Mammary epithelial cell (primary cell): Measurements from ENCODE around the gene SOX15.

Experiments
- EZH2 ChIP-seq: IDR thresholded peaks from 2 replicates; pipeline ENCODE4 v1.6.1; 2012; ENCODE audit warnings: low read length, inconsistent platforms, borderline replicate concordance
- TF ChIP-seq, protein P1 (sequence below), 2 donors: IDR thresholded peaks in 1 of 2; conservative IDR thresholded peaks in 1 of 2; 2 replicates each; pipeline ENCODE4 v1.5.1; 2011 to 2012; ENCODE audit warnings: inconsistent platforms in 2 of 2, low read length in 2 of 2, mild to moderate bottlenecking in 2 of 2, control low read depth in 1 of 2, low read depth in 1 of 2; ENCODE audit not compliant: insufficient read depth in 1 of 2; ENCODE audit errors: extremely low read depth in 1 of 2

DNA sequence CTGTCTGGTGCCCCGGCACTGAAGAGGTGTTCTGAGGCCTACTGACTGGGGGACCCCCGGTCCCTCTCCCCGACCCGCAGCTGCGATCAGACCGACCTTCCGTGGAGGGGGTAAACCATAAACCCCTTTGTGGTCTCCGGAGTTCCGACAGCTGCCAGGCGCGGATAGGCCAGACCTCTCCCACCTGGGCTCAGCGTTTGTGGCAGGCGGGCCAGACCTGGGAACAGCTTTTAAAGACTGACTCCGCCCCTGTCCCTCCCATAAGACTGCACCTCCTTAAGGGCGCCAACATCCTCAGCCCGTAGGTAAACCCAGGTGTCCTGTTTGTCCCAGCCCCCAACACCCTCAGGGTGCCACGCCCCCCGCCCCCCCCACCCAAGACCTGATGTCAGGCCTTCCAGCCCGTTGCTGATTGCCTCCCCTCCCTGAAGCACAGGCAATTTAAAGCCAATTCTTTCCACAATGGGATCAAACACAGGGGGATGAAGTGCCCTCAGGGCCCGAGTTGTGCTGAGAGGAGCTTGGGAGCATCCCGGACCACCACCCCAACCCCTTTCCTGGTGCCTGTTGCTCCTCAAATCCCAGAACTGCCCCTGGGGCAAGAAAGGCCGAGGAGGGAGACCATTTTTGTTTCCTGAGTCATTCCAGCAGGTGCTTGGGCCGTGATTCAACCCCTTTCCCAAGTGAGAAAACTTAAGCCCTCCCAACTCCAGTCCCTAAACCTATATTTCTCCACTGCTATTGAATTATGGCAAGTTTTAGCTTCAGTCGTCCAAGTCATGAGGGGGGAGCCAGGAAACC is at the start of gene SOX15:
- TF ChIP-seq, protein P1, sequence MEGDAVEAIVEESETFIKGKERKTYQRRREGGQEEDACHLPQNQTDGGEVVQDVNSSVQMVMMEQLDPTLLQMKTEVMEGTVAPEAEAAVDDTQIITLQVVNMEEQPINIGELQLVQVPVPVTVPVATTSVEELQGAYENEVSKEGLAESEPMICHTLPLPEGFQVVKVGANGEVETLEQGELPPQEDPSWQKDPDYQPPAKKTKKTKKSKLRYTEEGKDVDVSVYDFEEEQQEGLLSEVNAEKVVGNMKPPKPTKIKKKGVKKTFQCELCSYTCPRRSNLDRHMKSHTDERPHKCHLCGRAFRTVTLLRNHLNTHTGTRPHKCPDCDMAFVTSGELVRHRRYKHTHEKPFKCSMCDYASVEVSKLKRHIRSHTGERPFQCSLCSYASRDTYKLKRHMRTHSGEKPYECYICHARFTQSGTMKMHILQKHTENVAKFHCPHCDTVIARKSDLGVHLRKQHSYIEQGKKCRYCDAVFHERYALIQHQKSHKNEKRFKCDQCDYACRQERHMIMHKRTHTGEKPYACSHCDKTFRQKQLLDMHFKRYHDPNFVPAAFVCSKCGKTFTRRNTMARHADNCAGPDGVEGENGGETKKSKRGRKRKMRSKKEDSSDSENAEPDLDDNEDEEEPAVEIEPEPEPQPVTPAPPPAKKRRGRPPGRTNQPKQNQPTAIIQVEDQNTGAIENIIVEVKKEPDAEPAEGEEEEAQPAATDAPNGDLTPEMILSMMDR (conservative IDR thresholded peaks at IDR 0.05 in 1 of 2, IDR thresholded peaks at IDR 0.05 in 1 of 2; ENCODE audit: extremely low read depth in 1 of 2, insufficient read depth in 1 of 2, low read depth in 1 of 2, low read length in 2 of 2) = no peak
- no peak for TF ChIP-seq EZH2
